Activated CD4-positive, alpha-beta T cell treated with anti-CD3 and anti-CD28 coated beads, Interleukin-2, amount 50 U/mL, for 4 hours (primary cell): ENCODE measurements around the gene SALL3.

Experiments used
- DNase-seq, 2 experiments: peaks; one replicate each; pipeline ENCODE4 v3.0.0-alpha.2; 2020

Gene SALL3

GRCh38 chr18:78965917-78966792 is 13.5 kb upstream of the SALL3 start:
- no peak for DNase-seq

GRCh38 chr18:78966793-78967106 is 12.9 kb upstream of the SALL3 start:
- no peak for DNase-seq

GRCh38 chr18:78967692-78968091 is 11.9 kb upstream of the SALL3 start:
- DNase-seq: no peak

- DNase-seq: no peak
These were observed 9.9 kb upstream of the SALL3 start for GRCh38 chr18:78969574-78970315.

GRCh38 chr18:78970774-78971333 is 8.8 kb upstream of the SALL3 start:
- no peak for DNase-seq

- DNase-seq: no peak
These were observed 7.9 kb upstream of the SALL3 start for GRCh38 chr18:78971511-78972245.

GRCh38 chr18:78972385-78972918 is 7.2 kb upstream of the SALL3 start:
- no peak for DNase-seq

- DNase-seq: no peak
These were observed 6.7 kb upstream of the SALL3 start for GRCh38 chr18:78972930-78973331.

GRCh38 chr18:78973357-78974083 is 6.1 kb upstream of the SALL3 start:
- DNase-seq: no peak

- no peak for DNase-seq
These were observed 5.4 kb upstream of the SALL3 start for GRCh38 chr18:78974115-78974761.

GRCh38 chr18:78975292-78975691 is 4.3 kb upstream of the SALL3 start:
- no peak for DNase-seq

GRCh38 chr18:78975699-78976335 is 3.8 kb upstream of the SALL3 start:
- DNase-seq: no peak

- no peak for DNase-seq
These were observed 2.6 kb upstream of the SALL3 start for GRCh38 chr18:78976765-78977636.

GRCh38 chr18:78977637-78978348 is 1.8 kb upstream of the SALL3 start:
- DNase-seq: no peak

GRCh38 chr18:78978349-78979055 is 1.1 kb upstream of the SALL3 start:
- DNase-seq: no peak

- no peak for DNase-seq
These were observed 425 bp upstream of the SALL3 start for GRCh38 chr18:78979056-78979729.

GRCh38 chr18:78980279-78980771 is 707 bp downstream of the SALL3 start:
- DNase-seq: no peak

GRCh38 chr18:78980777-78981380 is 1.3 kb downstream of the SALL3 start:
- DNase-seq: no peak
